HL-60/S4 (cell line): ENCODE measurements around the gene CCDC102A.
"Not testable (repeated sequence)": the region's sequence is repeated elsewhere in the genome, so short reads cannot be mapped to it uniquely, and the experiment has no call there.

Source experiments
- in situ Hi-C: fragments of 300-500 bp; cut with MboI; formaldehyde crosslinking; loops from 2 replicates; pipeline ENCODE4 v1.14.3; 2022; ENCODE audit warnings: low sequenced_read_pairs

The CCDC102A gene

GRCh38 chr16:57566436-57566835 lies 30.1 kb upstream of the CCDC102A start:
- in situ Hi-C loops, result no loop called here

- in situ Hi-C loops, result no loop called here
These were observed 29.1 kb upstream of the CCDC102A start for GRCh38 chr16:57565461-57565860.

- in situ Hi-C loops, result no loop called here
These were observed 28.4 kb upstream of the CCDC102A start for GRCh38 chr16:57564571-57565270.

GRCh38 chr16:57563761-57564160 lies 27.4 kb upstream of the CCDC102A start:
- in situ Hi-C loops, result no loop called here

GRCh38 chr16:57563487-57563750 lies 27.0 kb upstream of the CCDC102A start:
- in situ Hi-C loops, result no loop called here

GRCh38 chr16:57562669-57563486 lies 26.5 kb upstream of the CCDC102A start:
- in situ Hi-C loops, result no loop called here

GRCh38 chr16:57562066-57562465 lies 25.7 kb upstream of the CCDC102A start:
- in situ Hi-C loops, result no loop called here

GRCh38 chr16:57559072-57559790 lies 22.9 kb upstream of the CCDC102A start:
- in situ Hi-C loops, result no loop called here

GRCh38 chr16:57556941-57557541 lies 20.7 kb upstream of the CCDC102A start:
- in situ Hi-C loops, result no loop called here

- in situ Hi-C loops, result no loop called here
These were observed 19.5 kb upstream of the CCDC102A start for GRCh38 chr16:57555831-57556230.

GRCh38 chr16:57551057-57551456 lies 14.7 kb upstream of the CCDC102A start:
- in situ Hi-C loops, result no loop called here

GRCh38 chr16:57549730-57550129 lies 13.4 kb upstream of the CCDC102A start:
- in situ Hi-C loops, result no loop called here

- in situ Hi-C loops, result no loop called here
These were observed 12.0 kb upstream of the CCDC102A start for GRCh38 chr16:57548408-57548807.

GRCh38 chr16:57547524-57547923 lies 11.2 kb upstream of the CCDC102A start:
- in situ Hi-C loops, result not testable (repeated sequence)

GRCh38 chr16:57544124-57544653 lies 7.8 kb upstream of the CCDC102A start:
- in situ Hi-C loops, result no loop called here

GRCh38 chr16:57541754-57542435 lies 5.5 kb upstream of the CCDC102A start:
- in situ Hi-C loops, result no loop called here

GRCh38 chr16:57540906-57541753 lies 4.8 kb upstream of the CCDC102A start:
- in situ Hi-C loops, result no loop called here

GRCh38 chr16:57540387-57540786 lies 4.0 kb upstream of the CCDC102A start:
- in situ Hi-C loops, result no loop called here

- in situ Hi-C loops, result no loop called here
These were observed 2.9 kb upstream of the CCDC102A start for GRCh38 chr16:57539072-57539796.
